SK-N-SH treated with all-trans-retinoic acid at 6 μM for 48 hours (cell line): ENCODE results near the gene ATAD5.

Experiments used
- ESRRG ChIP-seq: fragments of 250-450 bp; sonication (Bioruptor Pico); IDR thresholded peaks from 2 replicates; pipeline ENCODE4 v1.6.1; 2021; ENCODE audit warnings: mild to moderate bottlenecking
- OSR1 ChIP-seq: fragments of 250-450 bp; sonication (Bioruptor Pico); IDR thresholded peaks from 2 replicates; pipeline ENCODE4 v1.8.0; 2022; ENCODE audit warnings: moderate library complexity, mild to moderate bottlenecking, inconsistent platforms
- PPARA ChIP-seq: fragments of 250-450 bp; sonication (Bioruptor Pico); IDR thresholded peaks from 2 replicates; pipeline ENCODE4 v1.5.0; 2020; ENCODE audit warnings: mild to moderate bottlenecking, borderline replicate concordance

GRCh38 chr17:30794372-30794771, 37.4 kb upstream of the ATAD5 start:
- TF ChIP-seq PPARA (CRISPR knock-in tag) (no peak), OSR1 (CRISPR knock-in tag) (no peak), ESRRG (no peak)
